Right ventricle myocardium superior (tissue), 1 donor: ENCODE measurements around the gene KLHL13. TPM values are rescaled to one million over a fixed set of nuclear protein-coding genes. Genes with fewer than 3 reads are reported as not detected.
"Not testable (repeated sequence)": the region's sequence is repeated elsewhere in the genome, so short reads cannot be mapped to it uniquely, and the experiment has no call there.

ENCODE experiments used
- ATAC-seq: fragments of 200-7000 bp; cut with Tn5 transposase; one replicate; pipeline ENCODE4 v1.9.1; 2020; ENCODE audit warnings: mild to moderate bottlenecking; ENCODE audit not compliant: poor library complexity
- DNase-seq: peaks from one replicate; pipeline ENCODE4 v3.0.0-alpha.2; 2020
- intact Hi-C: fragments of 100-400 bp; cut with DNase I; formaldehyde crosslinking; loops from one replicate; pipeline ENCODE4 v1.11.2; 2022
- total RNA-seq: library from RNA; stranded (reverse); fragmentation: NEBNext Ultra II Directional; extraction: Animal tissue kit (Norgen Biotek cat#: 25700); gene quantifications from one replicate; pipeline ENCODE4 v1.2.1, GENCODE V29; 2021
- donor health status: DM: no; HTN: yes; CAD: no; lungs with severe emphysema.

The KLHL13 gene
- total RNA-seq, 1 donor from 2014 or later: 5.7 TPM

- intact Hi-C loops, ATAC-seq, DNase-seq: not testable (repeated sequence)
These were observed 177.3 kb downstream of the KLHL13 start for GRCh38 chrX:117939296-117939695.

- ATAC-seq (no peak), DNase-seq (no peak)
- intact Hi-C loops: no loop called here
These were observed 180.5 kb downstream of the KLHL13 start for GRCh38 chrX:117936118-117936517.

- DNase-seq, ATAC-seq, intact Hi-C loops: not testable (repeated sequence)
These were observed 186.5 kb downstream of the KLHL13 start for GRCh38 chrX:117930116-117930515.

GRCh38 chrX:117919755-117920154, 196.9 kb downstream of the KLHL13 start:
- intact Hi-C loops: no loop called here
- no peak for ATAC-seq
- DNase-seq: no peak

GRCh38 chrX:117910216-117910615, 206.4 kb downstream of the KLHL13 start:
- DNase-seq: no peak
- ATAC-seq: no peak
- intact Hi-C loops: no loop called here

- DNase-seq: no peak
These were observed 218.4 kb downstream of the KLHL13 start for GRCh38 chrX:117898226-117898625.

GRCh38 chrX:117895418-117895817, 221.2 kb downstream of the KLHL13 start:
- ATAC-seq (no peak), DNase-seq (no peak)
- intact Hi-C loops: no loop called here

More at GRCh38 chrX:117898226-117898625, 218.4 kb downstream of the KLHL13 start:
- no peak for ATAC-seq
- intact Hi-C loops: no loop called here

GRCh38 chrX:117892469-117892868, 224.1 kb downstream of the KLHL13 start:
- DNase-seq: no peak
- intact Hi-C loops: no loop called here
- no peak for ATAC-seq

GRCh38 chrX:117871796-117872195, 244.8 kb downstream of the KLHL13 start:
- DNase-seq: no peak
- intact Hi-C loops: no loop called here
- ATAC-seq: no peak

- intact Hi-C loops: no loop called here
- ATAC-seq: no peak
- DNase-seq: no peak
These were observed 256.1 kb downstream of the KLHL13 start for GRCh38 chrX:117860517-117860916.

- DNase-seq (no peak), ATAC-seq (no peak)
- intact Hi-C loops: no loop called here
These were observed 261.8 kb downstream of the KLHL13 start for GRCh38 chrX:117854806-117855205.

GRCh38 chrX:117851025-117851424, 265.6 kb downstream of the KLHL13 start:
- intact Hi-C loops: no loop called here
- no peak for ATAC-seq
- no peak for DNase-seq

Other genes with a start within 250 kb of the KLHL13 start
- gene WDR44, start 229.3 kb upstream of the KLHL13 start, total RNA-seq: 12.0 TPM